ENCODE measurements around the gene GPR176. TPM values are rescaled to one million over a fixed set of nuclear protein-coding genes. Genes with fewer than 3 reads are reported as not detected.

The GPR176 gene
- polyA plus RNA-seq, 1 of the 3 experiments (the other 2 are of a cell fraction), result 21.9 TPM

GRCh38 chr15:39925112-39925842, 5.2 kb upstream of the GPR176 start:
- H3F3A ChIP-seq (replicated peaks; ENCODE audit: insufficient read depth), result peaks cover 8% of the 10 kb centered on the region
- H3K9me2 ChIP-seq, result no peaks in the 10 kb centered on the region
- no peaks in the 10 kb centered on the region for H3K27me3 ChIP-seq (ENCODE audit: insufficient read depth)
- H3K9ac ChIP-seq, result no peak overlapping the region
- peak overlapping the region in 1 of 2 experiments; percentile 38; a peak in 2 of 4 replicates for H3K27ac ChIP-seq (ENCODE audit: low read depth in 2 of 2, low read length in 1 of 2)
- H3K9me3 ChIP-seq, result no peaks in the 10 kb centered on the region
- peaks cover 2% of the 10 kb centered on the region; the same call in 1 of the 2 replicates for H3K79me2 ChIP-seq (ENCODE audit: insufficient read depth)
- H3K4me3 ChIP-seq (ENCODE audit: low read depth in 2 of 2, low read length in 1 of 2), result no peak overlapping the region
- H4K20me1 ChIP-seq (ENCODE audit: insufficient read depth), result no peaks in the 10 kb centered on the region
- TF ChIP-seq TCF12 (IDR thresholded peaks at IDR 0.05) (0 out of 2 replicates have a peak, but pooled peaks have one; percentile 13), MXI1 (IDR thresholded peaks at IDR 0.05; ENCODE audit: low read depth, low read length) (no peak), USF1 (IDR thresholded peaks at IDR 0.05; ENCODE audit: borderline replicate concordance, low read depth) (peak; percentile 80; the same call in 1 of the 2 replicates), RAD21 (IDR thresholded peaks at IDR 0.05; ENCODE audit: low read length) (no peak), MEF2A (IDR thresholded peaks at IDR 0.05; ENCODE audit: borderline replicate concordance, low read depth) (no peak), POLR2AphosphoS5 (IDR thresholded peaks at IDR 0.05; ENCODE audit: low read depth, low read length) (no peak)
- ChIA-PET CTCF (no interaction called here), POLR2A (no interaction called here)
- no peak overlapping the region for H3K4me2 ChIP-seq
- H3K4me1 ChIP-seq (ENCODE audit: control insufficient read depth in 1 of 2, insufficient read depth in 2 of 2, low read depth in 1 of 2, low read length in 1 of 2), result peaks cover 3 to 8% of the 10 kb centered on the region in 2 experiments; a peak in 2 of 4 replicates
- 72% methylated on average over 5 of the region's 5 CpGs for WGBS (ENCODE audit: low lambda C conversion rate)
- H2AFZ ChIP-seq (ENCODE audit: low read depth), result peak overlapping the region; percentile 75
- no peaks in the 10 kb centered on the region for H3K36me3 ChIP-seq (replicated peaks in 1 of 2; ENCODE audit: control insufficient read depth in 1 of 2, insufficient read depth in 2 of 2, low read length in 1 of 2)
- DNase-seq, result no peak

- Histone ChIP-seq H4K20me1 (ENCODE audit: insufficient read depth) (no peaks in the 10 kb centered on the region), H3K9me2 (no peaks in the 10 kb centered on the region), H3K27ac (ENCODE audit: low read depth in 2 of 2, low read length in 1 of 2) (no peak overlapping the region), H3K9me3 (no peaks in the 10 kb centered on the region), H3K4me1 (ENCODE audit: control insufficient read depth in 1 of 2, insufficient read depth in 2 of 2, low read depth in 1 of 2, low read length in 1 of 2) (peaks cover 5 to 8% of the 10 kb centered on the region in 2 experiments; a peak in 2 of 4 replicates), H3K4me2 (no peak overlapping the region), H2AFZ (ENCODE audit: low read depth) (no peak overlapping the region), H3K79me2 (ENCODE audit: insufficient read depth) (peaks cover 11% of the 10 kb centered on the region), H3K9ac (no peak overlapping the region), H3K4me3 (ENCODE audit: low read depth in 2 of 2, low read length in 1 of 2) (no peak overlapping the region), H3K36me3 (replicated peaks in 1 of 2; ENCODE audit: control insufficient read depth in 1 of 2, insufficient read depth in 2 of 2, low read length in 1 of 2) (no peaks in the 10 kb centered on the region), H3K27me3 (ENCODE audit: insufficient read depth) (no peaks in the 10 kb centered on the region), H3F3A (replicated peaks; ENCODE audit: insufficient read depth) (peaks cover 11% of the 10 kb centered on the region)
- WGBS (ENCODE audit: low lambda C conversion rate), result 100% methylated on average over 3 of the region's 3 CpGs
- POLR2A ChIA-PET, result no interaction called here
- TF ChIP-seq EZH2phosphoT487 (IDR thresholded peaks at IDR 0.05; ENCODE audit: borderline replicate concordance, low read depth) (no peak), MEF2A (IDR thresholded peaks at IDR 0.05; ENCODE audit: borderline replicate concordance, low read depth) (no peak), EP300 (IDR thresholded peaks at IDR 0.05; ENCODE audit: borderline replicate concordance in 1 of 2, low read depth in 1 of 2, low read length in 1 of 2) (no peak), GATA2 (CRISPR knock-in tag; IDR thresholded peaks at IDR 0.05) (no peak), IRF3 (IDR thresholded peaks at IDR 0.05; ENCODE audit: low read depth, low read length) (no peak), TEAD4 (IDR thresholded peaks at IDR 0.05; ENCODE audit: borderline replicate concordance, insufficient read depth) (no peak), ELF1 (IDR thresholded peaks at IDR 0.05) (no peak)
- DNase-seq, result no peak
- CTCF ChIA-PET, result no interaction called here
Measured at GRCh38 chr15:39924437-39924836, 4.4 kb upstream of the GPR176 start.

Measured in SK-N-SH (cell line).